HL-60/S4 treated with retinoic acid at 250 ng/mL for 4 days and 3 days (cell line): ENCODE measurements around the gene BIRC5.

Source experiments
- in situ Hi-C: fragments of 300-500 bp; cut with MboI; formaldehyde crosslinking; loops from 2 replicates; pipeline ENCODE4 v1.7.0; 2022; ENCODE audit warnings: low sequenced_read_pairs

BIRC5 gene

DNA sequence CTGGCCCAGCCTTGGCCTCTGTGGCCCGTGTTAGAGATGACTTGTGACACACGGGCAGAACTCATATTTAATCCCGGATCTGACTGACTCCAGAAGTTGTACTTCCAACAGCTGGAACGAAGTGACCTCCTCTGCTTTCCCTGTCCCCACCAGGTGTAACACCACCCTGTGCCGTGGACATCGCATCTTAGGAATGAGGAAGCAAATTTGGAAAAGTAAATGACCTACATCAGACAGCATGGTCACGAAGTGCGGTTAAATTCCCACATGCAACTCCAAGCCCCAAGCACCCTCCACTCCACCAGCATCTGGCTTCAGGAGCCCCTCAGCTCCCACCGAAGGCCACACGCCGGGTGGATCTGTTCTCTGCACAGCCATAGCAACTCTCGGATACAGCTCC is 30.1 kb upstream of the BIRC5 start:
- in situ Hi-C loops = no loop called here

DNA sequence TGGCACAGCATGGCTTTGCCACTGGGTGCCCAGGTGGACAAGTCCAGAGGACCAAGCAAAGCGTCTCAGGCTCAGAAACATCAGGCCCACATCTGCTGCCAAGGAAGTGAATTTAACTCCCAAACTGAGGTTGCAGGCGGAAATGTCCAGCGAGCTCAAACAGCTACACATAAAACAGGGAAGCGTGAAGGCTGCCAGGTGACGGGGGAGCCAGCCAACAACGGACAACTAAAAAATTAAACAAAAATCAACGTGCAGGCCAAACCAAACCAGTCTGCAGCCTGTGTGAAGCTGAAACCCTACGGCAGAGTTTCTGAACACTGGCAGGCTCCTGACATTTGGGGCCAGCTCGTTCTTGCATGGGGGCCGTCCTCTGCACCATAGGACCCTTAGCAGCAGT is 29.7 kb upstream of the BIRC5 start:
- in situ Hi-C loops = no loop called here

DNA sequence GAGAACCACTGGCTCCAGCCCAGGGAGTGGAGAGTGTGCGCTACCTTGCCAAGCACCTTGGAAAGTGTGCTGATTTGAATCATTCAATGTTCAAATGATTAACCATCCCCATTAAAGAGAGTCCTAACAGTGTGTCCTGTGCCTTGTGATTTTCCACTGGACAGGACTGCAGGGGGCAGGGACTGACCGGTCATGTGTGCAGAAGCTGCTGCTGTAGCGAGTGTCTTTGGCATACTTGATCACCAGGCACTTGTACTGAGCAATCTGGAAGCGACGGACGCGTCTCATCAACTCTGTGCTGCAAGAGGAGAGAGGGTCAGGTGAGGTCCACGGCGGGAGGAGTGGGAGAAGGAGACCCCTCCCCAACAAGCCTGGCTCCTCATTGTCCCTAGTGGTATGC is 29.2 kb upstream of the BIRC5 start:
- in situ Hi-C loops = no loop called here

DNA sequence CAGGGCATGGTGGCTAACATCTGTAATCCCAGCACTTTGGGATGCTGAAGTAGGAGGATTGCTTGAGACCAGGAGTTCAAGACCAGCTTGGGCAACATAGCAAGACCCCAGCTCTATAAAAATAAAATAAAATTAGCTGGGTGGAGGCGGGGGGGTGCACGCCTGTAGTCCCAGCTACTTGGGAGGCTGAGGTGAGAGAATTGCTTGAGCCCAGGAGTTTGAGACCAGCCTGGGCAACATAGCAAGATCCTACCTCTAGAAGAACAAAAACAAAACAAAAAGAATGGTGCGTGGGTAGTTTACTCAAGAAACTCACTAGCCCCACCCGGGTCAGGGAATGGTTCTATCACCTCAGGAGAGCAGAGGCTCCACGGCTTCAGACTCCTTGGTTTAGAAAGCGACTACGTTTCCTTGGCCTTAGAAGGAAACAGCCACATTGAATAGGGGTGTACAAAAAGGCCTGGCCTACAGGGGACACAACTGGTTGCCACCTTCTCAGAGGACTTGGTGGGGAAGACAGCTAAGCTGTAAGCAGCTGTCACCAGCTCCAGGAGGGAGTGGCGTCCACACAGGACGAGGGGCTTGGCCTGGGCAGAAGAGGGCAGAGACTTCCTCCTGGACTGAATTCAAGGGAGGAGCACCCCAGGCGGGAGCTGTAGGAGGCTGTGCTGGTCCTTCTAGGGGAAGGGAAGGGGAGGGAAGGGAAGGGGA is 27.9 kb upstream of the BIRC5 start:
- in situ Hi-C loops = no loop called here

DNA sequence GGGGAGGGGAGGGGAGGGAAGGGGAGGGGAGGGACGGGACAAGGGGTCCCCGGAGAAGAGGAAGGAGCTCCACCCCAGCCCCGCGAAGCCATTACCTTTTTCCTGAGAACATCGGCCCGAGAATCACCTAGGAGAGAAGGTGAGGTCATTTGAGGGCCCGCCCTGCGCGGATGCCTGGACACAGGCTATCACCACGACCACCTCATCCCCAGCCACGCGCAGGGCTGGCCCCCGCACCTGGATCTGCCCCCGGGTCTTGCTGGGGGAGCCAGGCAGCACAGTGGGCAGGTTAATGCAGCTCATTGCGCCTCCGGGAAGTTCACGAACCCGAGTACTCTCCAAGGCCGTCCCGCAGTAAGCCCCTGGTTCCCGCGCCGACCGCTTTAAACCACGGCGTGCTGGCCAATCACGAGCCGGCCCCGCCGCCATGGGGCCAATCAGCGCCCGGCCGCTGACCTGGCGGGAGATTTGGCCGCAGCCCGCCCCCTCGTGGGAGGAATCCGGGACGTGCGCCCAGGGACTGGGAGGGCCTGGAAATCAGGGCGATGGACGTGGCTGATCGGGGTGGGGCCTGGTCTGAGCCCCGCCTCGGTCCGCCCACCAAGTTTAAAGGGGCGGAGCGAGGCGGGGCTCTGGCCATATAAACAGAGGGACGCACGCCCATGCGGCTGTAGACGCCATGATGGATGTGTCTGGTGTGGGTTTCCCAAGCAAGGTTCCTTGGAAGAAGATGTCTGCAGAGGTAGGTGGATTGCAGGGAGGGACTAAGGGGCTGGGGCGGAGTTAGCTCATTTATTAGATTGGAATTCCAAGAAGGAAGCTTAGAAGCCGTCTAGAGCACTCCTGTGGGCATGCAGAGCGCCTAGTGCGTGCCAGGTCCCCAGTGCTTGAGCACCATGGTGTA is 27.1 kb upstream of the BIRC5 start, which contains the start of the genes AFMID and TK1:
AFMID (plus strand) TSS at position 671 of the 904 bp plus-strand sequence; CDS start at position 680, 9 bp downstream.
TK1 (minus strand) TSS at position 361 of the 904 bp plus-strand sequence; CDS start at position 303, 58 bp downstream.
- in situ Hi-C loops = no loop called here

DNA sequence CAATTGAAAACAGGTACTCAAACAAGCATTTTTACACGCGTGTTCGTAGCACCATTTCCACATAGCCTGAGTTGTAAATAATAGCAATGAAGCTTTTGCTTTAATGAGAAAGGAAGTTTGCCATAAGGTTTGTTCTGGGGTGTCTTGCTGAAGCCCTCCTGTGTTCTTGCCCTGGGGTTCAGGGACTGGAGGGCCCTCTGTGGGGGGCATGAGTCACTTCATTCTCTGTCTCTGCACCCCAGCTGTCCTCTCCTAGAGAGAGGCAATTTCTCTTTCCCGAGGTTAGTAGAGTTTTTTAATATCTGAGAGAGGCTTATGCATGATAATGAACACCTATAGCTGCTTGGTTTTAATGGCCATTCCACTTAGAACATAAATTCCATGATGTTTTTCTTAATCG is 17.3 kb upstream of the BIRC5 start:
- in situ Hi-C loops = no loop called here

DNA sequence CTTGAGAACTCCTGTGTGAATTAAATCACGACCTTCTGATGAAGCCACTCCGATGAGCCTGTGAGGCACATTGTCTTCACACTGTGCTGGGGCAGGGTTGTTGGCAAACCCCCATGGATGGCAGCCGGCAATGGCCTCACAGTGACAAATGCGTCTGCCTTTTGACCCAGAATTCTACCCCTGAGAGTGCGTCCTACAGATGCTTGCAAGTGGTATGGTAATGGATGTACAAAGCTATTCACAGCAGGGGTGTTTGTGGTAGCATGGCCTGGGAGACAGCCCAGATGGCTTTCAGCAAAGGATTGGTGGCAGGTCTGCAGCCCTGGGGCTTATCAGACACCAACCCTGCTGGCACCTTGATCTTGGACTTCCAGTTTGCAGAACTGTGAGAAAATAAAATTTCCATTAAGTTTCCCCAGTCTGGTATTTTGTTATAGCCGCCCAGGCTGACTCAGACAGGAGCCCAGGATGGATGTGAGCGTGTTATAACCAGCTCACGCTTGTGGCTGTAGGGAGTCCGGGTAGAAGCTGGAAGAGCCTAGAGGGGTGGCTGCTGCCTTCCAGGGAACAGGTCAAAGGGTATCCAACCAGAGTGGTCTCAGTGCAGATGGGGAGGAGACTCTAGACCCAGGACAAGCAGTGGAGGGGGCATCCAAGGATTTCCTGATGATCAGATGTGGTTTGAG is 16.8 kb upstream of the BIRC5 start:
- in situ Hi-C loops = no loop called here

DNA sequence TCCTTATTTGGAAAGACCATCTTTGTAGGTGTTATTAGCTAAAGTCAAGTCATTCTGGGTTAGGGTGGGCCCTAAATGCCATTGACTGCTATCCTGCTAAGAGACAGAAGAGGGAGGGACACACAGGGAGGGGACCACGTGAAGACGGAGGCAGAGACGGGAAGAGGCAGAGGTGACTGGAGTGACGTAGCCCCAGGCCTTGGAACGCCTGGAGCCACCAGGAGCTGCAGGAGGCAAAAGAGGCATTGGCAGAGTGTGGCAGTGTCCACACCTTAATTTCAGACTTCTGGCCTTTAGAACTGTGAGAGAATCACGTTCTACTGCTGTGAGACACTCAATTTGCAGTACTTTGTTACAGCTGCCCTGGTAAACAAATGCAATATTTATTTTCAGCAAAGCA is 13.6 kb upstream of the BIRC5 start:
- in situ Hi-C loops = no loop called here

DNA sequence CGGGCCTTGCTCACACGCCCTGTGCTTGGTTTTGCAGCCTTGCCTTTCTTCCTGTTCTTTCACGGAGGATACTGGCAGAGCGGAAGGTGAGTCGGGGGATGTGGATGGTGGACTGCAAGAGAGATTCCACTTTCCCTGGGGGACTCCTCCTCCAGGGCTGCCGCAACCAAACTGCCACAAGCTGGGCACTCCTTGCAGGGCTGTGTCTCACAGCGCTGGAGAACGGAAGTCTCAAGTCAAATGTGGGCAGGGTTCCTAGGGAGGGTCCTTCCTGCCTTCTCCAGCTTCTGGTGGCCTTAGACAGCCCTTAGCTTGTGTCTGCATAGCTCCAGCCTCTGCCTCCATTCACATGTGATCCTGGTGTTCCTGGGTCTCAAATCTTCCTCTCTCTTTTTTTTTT is 11.4 kb upstream of the BIRC5 start:
- in situ Hi-C loops = no loop called here

DNA sequence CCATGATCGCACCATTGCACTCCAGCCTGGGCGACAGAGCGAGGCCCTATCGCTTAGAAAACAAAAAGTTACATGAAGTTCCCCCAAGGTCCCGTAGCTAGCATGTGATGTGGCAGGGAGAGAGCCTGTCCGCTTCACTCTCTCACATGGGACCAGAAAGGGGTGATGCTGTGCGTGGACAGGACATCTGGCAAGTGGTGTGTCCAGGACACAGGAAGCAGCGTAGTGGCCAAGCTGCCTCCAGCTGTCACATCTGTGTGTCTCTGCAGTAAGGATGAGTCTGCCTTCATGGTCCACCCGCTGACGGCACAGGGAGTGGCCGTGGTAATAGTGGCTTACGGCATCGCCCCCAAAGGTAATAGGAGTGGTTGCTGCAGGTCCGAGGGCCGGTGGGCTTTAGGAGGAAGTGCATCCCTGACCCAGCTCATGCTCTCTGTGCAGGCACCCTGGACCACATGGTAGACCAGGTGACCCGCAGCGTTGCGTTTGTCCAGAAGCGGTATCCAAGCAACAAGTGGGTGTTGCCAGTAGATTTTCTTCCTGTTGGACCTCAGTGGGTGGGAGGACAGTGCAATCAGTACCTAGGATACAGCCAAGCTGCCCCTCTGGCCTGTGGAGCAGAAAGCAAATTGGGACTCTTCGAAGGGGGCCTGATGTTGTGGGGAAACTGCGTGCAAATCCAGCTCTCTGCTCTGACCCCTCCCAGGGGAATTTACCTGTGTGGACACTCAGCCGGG is 9.5 kb upstream of the BIRC5 start:
- in situ Hi-C loops = no loop called here

DNA sequence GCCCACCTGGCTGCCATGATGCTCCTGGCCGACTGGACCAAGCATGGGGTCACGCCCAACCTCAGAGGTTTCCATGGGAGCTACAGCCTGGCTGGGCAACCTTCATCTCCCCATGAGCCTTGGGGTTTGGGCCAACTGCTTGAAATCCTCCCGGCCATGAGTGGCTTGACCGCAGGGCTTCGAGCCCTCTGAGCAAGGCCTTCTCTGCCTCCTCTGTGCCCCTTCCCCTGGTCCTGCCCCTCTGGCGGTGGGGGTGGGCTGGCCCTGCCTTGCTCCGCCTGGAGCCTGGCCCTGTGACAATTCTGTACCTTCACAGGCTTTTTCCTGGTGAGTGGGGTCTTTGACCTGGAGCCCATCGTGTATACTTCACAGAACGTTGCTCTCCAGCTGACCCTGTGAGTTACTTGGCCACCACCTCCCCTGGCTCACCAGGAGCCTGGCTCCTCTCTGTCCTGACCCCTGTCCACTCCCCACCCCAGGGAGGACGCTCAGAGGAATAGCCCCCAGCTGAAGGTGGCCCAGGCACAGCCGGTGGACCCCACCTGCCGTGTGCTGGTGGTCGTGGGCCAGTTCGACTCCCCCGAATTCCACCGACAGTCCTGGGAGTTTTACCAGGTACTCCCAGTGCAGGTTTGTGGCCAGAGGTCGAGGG is 8.8 kb upstream of the BIRC5 start:
- in situ Hi-C loops = no loop called here

DNA sequence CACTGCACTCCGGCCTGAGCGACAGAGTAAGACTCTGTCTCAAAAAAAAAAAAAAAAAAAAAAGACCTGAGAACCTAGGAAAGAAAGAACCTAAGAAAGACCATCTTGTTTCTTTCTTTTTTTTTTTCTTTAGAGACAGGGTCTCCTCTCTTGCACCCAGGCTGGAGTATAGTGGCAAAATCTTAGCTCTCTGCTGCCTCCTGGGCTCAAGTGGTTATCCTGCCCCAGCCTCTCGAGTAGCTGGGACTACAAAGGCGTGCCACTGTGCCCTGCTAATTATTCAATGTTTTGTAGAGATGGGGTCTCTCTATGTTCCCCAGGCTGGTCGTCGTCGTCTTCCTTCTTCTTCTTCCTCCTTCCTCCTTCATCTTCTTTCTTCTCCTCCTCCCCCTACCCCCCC is 7.8 kb upstream of the BIRC5 start:
- in situ Hi-C loops = no loop called here

DNA sequence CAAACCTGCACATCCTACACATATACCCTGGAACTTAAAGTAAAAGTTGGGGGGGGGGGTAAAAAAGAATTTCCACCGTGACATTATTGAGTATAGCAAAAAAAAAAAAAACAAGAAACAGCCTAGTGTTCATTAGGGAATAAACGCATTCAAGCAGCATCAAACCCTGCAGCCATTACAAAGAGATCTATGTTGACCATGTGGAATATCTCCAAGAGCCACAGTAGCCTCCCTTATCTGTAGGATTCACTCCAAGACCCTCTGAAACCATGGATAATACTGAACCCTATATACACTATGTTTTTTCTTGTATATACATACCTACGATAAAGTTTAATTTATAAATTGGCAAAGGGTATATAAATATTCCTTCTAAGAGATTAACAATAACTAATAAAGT is 5.6 kb upstream of the BIRC5 start:
- in situ Hi-C loops = no loop called here

DNA sequence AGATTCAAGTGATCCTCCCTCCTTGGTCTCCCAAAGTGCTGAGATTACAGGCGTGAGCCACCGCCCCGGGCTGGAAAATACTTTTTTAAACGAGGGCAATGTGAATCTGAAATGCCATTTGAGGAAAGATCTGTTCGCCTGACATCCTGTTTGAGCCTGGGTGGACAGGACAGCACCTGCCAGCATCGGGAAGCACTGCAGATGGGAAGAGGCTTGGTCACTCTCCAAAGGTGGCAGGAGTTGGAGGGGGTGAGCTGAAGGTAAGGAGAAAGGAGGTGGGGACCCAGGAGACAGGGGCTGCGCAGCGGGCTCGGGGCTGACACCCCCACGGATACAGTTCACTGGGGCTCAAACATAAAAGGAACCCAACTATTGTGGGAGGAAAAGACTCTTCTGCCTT is 3.9 kb upstream of the BIRC5 start:
- in situ Hi-C loops = no loop called here

DNA sequence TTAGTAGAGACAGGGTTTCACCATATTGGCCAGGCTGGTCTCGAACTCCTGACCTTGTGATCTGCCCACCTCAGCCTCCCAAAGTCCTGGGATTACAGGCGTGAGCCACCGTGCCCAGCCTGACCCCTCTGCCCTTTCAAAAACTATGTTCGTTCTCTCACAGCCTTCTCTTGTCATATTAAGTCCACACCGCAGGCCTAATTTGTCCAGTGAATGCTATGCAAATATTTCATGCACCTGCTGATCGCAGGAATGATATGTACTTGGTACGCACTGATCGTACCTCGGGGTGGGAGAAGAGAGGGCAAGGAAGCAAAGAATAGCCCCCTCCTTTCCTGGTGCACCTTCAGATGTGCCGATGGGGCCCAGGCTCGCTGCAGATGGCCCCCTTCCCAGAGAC is 3.0 kb upstream of the BIRC5 start:
- in situ Hi-C loops = no loop called here

DNA sequence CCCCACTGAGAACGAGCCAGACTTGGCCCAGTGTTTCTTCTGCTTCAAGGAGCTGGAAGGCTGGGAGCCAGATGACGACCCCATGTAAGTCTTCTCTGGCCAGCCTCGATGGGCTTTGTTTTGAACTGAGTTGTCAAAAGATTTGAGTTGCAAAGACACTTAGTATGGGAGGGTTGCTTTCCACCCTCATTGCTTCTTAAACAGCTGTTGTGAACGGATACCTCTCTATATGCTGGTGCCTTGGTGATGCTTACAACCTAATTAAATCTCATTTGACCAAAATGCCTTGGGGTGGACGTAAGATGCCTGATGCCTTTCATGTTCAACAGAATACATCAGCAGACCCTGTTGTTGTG is 631 bp downstream of the BIRC5 start:
- in situ Hi-C loops = no loop called here

DNA sequence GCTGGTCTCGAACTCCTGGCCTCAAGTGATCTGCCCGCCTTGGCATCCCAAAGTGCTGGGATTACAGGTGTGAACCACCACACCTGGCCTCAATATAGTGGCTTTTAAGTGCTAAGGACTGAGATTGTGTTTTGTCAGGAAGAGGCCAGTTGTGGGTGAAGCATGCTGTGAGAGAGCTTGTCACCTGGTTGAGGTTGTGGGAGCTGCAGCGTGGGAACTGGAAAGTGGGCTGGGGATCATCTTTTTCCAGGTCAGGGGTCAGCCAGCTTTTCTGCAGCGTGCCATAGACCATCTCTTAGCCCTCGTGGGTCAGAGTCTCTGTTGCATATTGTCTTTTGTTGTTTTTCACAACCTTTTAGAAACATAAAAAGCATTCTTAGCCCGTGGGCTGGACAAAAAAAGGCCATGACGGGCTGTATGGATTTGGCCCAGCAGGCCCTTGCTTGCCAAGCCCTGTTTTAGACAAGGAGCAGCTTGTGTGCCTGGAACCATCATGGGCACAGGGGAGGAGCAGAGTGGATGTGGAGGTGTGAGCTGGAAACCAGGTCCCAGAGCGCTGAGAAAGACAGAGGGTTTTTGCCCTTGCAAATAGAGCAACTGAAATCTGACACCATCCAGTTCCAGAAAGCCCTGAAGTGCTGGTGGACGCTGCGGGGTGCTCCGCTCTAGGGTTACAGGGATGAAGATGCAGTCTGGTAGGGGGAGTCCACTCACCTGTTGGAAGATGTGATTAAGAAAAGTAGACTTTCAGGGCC is 5.5 kb downstream of the BIRC5 start:
- in situ Hi-C loops = no loop called here

DNA sequence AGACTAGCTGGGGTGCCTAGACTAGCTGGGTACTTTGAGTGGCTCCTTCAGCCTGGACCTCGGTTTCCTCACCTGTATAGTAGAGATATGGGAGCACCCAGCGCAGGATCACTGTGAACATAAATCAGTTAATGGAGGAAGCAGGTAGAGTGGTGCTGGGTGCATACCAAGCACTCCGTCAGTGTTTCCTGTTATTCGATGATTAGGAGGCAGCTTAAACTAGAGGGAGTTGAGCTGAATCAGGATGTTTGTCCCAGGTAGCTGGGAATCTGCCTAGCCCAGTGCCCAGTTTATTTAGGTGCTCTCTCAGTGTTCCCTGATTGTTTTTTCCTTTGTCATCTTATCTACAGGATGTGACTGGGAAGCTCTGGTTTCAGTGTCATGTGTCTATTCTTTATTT is 9.0 kb downstream of the BIRC5 start:
- in situ Hi-C loops = no loop called here

DNA sequence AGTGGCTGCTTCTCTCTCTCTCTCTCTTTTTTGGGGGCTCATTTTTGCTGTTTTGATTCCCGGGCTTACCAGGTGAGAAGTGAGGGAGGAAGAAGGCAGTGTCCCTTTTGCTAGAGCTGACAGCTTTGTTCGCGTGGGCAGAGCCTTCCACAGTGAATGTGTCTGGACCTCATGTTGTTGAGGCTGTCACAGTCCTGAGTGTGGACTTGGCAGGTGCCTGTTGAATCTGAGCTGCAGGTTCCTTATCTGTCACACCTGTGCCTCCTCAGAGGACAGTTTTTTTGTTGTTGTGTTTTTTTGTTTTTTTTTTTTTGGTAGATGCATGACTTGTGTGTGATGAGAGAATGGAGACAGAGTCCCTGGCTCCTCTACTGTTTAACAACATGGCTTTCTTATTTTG is 9.7 kb downstream of the BIRC5 start:
- in situ Hi-C loops = no loop called here
